Stimulated activated naive CD8-positive, alpha-beta T cell treated with anti-CD3 and anti-CD28 coated beads, Interleukin-15, amount 100 ng/mL, for 72 hours (primary cell): Measurements from ENCODE around the gene KRTAP21-2.
A peak's percentile ranks its signal among the peaks of the same experiment; 100 is the strongest.

Experiments used
- ATAC-seq: fragments of 150-1000 bp; cut with Tn5 transposase; 2 replicates; pipeline ENCODE4 v1.10.0; 2021; ENCODE audit warnings: mild to moderate bottlenecking, moderate library complexity
- DNase-seq, 2 donors: peaks; one replicate each; pipeline ENCODE4 v3.0.0; 2021 to 2022
- H3K27ac Mint-ChIP-seq, 2 donors: one replicate each; pipeline ENCODE4 v1.8.0; 2022; ENCODE audit warnings: mild to moderate bottlenecking in 2 of 2, mixed read lengths in 2 of 2, moderate library complexity in 2 of 2
- H3K27me3 Mint-ChIP-seq: one replicate; pipeline ENCODE4 v1.8.0; 2022; ENCODE audit warnings: mixed read lengths
- H3K4me1 Mint-ChIP-seq: one replicate; pipeline ENCODE4 v1.8.0; 2022; ENCODE audit warnings: mild to moderate bottlenecking, mixed read lengths
- H3K4me3 Mint-ChIP-seq, 2 donors: one replicate each; pipeline ENCODE4 v1.8.0; 2022; ENCODE audit warnings: mild to moderate bottlenecking in 2 of 2, mixed read lengths in 2 of 2, moderate library complexity in 1 of 2
- H3K9me3 Mint-ChIP-seq, 2 donors: one replicate each; pipeline ENCODE4 v1.8.0; 2022; ENCODE audit warnings: mixed read lengths in 2 of 2

KRTAP21-2 gene

DNA sequence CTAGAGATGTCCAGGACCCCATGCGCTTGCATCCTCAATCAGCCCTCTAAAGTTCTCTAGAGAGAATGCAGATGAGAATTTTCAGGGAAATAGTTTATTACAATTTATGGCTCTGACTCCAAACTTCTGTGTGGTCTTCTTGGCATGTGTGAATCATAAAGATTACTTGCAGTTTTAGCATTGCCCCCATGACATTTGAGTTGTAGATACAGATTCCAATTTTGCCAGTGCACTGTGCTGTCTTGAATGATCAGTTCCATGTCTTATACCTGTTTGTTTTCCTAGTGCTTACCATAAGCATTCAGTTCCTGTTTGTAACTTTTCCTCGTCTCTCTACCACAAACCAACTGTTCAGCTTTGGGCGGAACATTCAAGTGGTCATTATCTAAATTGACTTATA, 33.3 kb downstream of the KRTAP21-2 start:
- Mint-ChIP-seq H3K27me3 (no peaks in the 10 kb centered on the region), H3K27ac (no peak overlapping the region), H3K4me3 (no peak overlapping the region), H3K9me3 (peaks cover 16 to 19% of the 10 kb centered on the region in 2 donors), H3K4me1 (peaks cover 18% of the 10 kb centered on the region)
- DNase-seq (no peak), ATAC-seq (no peak)

DNA sequence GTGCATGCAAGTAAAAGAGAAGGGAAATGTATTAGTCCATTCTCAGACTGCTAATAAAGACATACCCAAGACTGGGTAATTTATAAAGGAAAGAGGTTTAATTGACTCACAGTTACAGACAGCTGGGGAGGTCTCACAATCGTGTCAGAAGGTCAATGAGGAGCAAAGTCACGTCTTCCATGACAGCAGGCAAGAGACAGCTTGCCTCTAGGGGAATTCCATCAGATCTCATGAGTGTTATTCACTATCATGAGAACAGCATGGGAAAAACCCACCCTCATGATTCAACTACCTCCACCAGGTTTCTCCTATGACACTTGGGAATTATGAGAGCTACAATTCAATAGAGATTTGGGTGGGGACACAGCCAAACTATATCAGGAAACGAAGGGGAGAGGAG, 36.6 kb downstream of the KRTAP21-2 start:
- DNase-seq (peak in 1 of 2 donors; percentile 13), ATAC-seq (peak; percentile 74)
- Mint-ChIP-seq H3K4me1 (peaks cover 5% of the 10 kb centered on the region), H3K4me3 (no peak overlapping the region), H3K27me3 (peaks cover 4% of the 10 kb centered on the region), H3K9me3 (peaks cover 8 to 13% of the 10 kb centered on the region in 2 donors), H3K27ac (no peak overlapping the region)

DNA sequence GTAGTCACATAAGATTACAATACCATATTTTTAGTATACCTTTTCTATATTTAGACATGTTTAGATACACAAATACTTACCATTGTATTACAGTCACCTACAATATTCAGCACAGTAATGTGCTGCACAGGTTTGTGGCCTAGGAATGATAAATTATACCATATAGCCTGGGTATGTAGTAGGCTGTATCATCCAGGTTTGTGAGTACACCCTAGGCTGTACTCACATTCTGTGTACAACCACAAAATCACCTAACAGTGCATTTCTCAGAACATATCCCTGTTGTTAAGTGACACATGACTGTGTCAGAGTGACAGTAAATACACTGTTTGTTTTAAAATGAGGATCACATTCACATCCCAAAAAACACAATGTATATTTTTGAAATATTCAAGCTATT, 39.6 kb downstream of the KRTAP21-2 start:
- no peak for ATAC-seq
- H3K4me1 Mint-ChIP-seq, result peaks cover 5% of the 10 kb centered on the region
- no peak overlapping the region for H3K4me3 Mint-ChIP-seq
- no peak overlapping the region for H3K27ac Mint-ChIP-seq
- H3K9me3 Mint-ChIP-seq, result peaks cover 8 to 13% of the 10 kb centered on the region in 2 donors
- DNase-seq, result no peak
- peaks cover 8% of the 10 kb centered on the region for H3K27me3 Mint-ChIP-seq
